ENCODE results near the gene PITX2.

DNA sequence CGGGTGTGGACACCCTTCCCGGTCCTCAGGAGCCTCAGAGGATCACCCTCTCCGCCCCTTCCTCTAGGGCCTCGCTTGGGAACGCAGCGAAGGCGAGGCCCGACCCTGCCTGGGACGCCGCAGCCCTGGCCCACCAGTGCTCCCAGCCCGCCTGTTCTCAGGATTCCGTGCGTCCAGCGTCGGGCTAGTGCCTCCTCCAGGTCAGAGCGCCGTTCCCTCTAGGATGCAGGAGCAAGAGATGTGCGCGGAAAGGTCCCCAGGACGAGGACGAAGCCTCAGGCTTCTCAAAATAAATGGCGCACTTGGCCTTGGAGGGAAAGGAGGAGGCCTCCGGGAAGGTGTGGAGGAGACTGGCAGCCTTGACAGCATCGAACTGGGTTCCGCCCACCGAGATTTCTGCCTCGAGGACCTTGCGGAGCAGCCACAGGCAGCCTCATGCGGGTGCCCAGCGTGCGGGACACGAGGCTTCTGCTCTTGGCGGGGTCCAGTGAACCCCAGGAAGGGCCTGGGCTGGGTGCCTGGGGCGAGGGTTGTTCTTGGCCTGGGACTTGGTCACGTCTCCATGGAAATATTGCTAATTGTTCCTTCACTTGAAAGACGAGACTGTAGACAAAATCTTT lies 35.1 kb downstream of the PITX2 start:
- TF ChIP-seq, protein P1, sequence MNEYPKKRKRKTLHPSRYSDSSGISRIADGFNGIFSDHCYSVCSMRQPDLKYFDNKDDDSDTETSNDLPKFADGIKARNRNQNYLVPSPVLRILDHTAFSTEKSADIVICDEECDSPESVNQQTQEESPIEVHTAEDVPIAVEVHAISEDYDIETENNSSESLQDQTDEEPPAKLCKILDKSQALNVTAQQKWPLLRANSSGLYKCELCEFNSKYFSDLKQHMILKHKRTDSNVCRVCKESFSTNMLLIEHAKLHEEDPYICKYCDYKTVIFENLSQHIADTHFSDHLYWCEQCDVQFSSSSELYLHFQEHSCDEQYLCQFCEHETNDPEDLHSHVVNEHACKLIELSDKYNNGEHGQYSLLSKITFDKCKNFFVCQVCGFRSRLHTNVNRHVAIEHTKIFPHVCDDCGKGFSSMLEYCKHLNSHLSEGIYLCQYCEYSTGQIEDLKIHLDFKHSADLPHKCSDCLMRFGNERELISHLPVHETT (tag by site-specific recombination; IDR thresholded peaks at IDR 0.05): no peak
- TF ChIP-seq, protein P2, sequence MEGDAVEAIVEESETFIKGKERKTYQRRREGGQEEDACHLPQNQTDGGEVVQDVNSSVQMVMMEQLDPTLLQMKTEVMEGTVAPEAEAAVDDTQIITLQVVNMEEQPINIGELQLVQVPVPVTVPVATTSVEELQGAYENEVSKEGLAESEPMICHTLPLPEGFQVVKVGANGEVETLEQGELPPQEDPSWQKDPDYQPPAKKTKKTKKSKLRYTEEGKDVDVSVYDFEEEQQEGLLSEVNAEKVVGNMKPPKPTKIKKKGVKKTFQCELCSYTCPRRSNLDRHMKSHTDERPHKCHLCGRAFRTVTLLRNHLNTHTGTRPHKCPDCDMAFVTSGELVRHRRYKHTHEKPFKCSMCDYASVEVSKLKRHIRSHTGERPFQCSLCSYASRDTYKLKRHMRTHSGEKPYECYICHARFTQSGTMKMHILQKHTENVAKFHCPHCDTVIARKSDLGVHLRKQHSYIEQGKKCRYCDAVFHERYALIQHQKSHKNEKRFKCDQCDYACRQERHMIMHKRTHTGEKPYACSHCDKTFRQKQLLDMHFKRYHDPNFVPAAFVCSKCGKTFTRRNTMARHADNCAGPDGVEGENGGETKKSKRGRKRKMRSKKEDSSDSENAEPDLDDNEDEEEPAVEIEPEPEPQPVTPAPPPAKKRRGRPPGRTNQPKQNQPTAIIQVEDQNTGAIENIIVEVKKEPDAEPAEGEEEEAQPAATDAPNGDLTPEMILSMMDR (tag by site-specific recombination; IDR thresholded peaks at IDR 0.05): no peak
